Left ventricle myocardium inferior (tissue), 1 donor: ENCODE data around the gene RNF125. TPM values are rescaled to one million over a fixed set of nuclear protein-coding genes. Genes with fewer than 3 reads are reported as not detected.

Experiments used
- DNase-seq: peaks from one replicate; pipeline ENCODE4 v3.0.0-alpha.2; 2020
- H3K27ac ChIP-seq: fragments of 200-600 bp; replicated peaks from 2 replicates; pipeline ENCODE4 v1.8.0; 2021
- H3K27me3 ChIP-seq: fragments of 200-600 bp; 2 replicates; pipeline ENCODE4 v1.8.0; 2021; ENCODE audit warnings: low read depth
- H3K36me3 ChIP-seq: fragments of 200-600 bp; 2 replicates; pipeline ENCODE4 v1.8.0; 2021
- H3K4me1 ChIP-seq: fragments of 200-600 bp; 2 replicates; pipeline ENCODE4 v1.8.0; 2021
- H3K4me3 ChIP-seq: fragments of 200-600 bp; 2 replicates; pipeline ENCODE4 v1.8.0; 2021; ENCODE audit warnings: mild to moderate bottlenecking, moderate library complexity
- H3K9me3 ChIP-seq: fragments of 200-600 bp; replicated peaks from 2 replicates; pipeline ENCODE4 v1.8.0; 2021
- intact Hi-C: fragments of 100-400 bp; cut with micrococcal nuclease; formaldehyde crosslinking; loops from one replicate; pipeline ENCODE4 v1.11.0; 2022
- total RNA-seq: library from RNA; stranded (reverse); fragmentation: NEBNext Ultra II Directional; extraction: Animal tissue kit (Norgen Biotek cat#: 25700); gene quantifications from one replicate; pipeline ENCODE4 v1.2.1, GENCODE V29; 2021
- TF ChIP-seq, protein P1 (sequence below): fragments of 200-600 bp; IDR thresholded peaks from 2 replicates; pipeline ENCODE4 v1.8.0; 2021; ENCODE audit warnings: antibody characterized with exemption, mild to moderate bottlenecking, borderline replicate concordance
- donor health status: DM: no; HTN: yes; CAD: no; lungs with severe emphysema.

The RNF125 gene
- total RNA-seq, 1 donor from 2014 or later, result 3.5 TPM

DNA sequence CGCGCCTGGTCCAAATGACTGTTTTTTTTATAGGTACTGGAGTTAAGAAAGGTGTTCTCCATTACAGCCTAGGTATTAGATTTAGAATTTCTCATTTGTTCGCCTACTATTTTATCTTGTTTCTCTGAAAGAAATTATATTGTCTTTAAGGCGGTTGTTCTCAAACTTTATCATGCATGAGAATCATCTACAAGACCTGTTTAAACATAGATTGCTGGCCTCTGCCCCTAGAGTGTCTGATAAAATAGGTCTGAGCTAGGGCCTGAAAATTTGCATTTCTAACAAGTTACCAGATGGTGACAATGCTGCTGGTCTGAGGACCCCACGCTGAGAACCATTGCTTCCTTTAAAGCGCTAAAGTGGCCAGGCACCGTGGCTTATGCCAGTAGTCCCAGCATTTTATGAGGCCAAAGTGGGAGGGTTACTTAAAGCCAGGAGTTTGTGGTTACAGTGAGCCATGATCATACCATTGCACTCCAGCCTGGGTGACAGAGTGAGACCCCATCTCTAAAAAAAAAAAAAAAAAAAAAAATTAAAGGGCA lies 39.1 kb downstream of the RNF125 start:
- TF ChIP-seq, protein P1, sequence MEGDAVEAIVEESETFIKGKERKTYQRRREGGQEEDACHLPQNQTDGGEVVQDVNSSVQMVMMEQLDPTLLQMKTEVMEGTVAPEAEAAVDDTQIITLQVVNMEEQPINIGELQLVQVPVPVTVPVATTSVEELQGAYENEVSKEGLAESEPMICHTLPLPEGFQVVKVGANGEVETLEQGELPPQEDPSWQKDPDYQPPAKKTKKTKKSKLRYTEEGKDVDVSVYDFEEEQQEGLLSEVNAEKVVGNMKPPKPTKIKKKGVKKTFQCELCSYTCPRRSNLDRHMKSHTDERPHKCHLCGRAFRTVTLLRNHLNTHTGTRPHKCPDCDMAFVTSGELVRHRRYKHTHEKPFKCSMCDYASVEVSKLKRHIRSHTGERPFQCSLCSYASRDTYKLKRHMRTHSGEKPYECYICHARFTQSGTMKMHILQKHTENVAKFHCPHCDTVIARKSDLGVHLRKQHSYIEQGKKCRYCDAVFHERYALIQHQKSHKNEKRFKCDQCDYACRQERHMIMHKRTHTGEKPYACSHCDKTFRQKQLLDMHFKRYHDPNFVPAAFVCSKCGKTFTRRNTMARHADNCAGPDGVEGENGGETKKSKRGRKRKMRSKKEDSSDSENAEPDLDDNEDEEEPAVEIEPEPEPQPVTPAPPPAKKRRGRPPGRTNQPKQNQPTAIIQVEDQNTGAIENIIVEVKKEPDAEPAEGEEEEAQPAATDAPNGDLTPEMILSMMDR, result no peak
- no peak for DNase-seq
- no peaks in the 10 kb centered on the region for H3K27me3 ChIP-seq
- no peak overlapping the region for H3K4me3 ChIP-seq
- H3K9me3 ChIP-seq, result no peaks in the 10 kb centered on the region
- H3K36me3 ChIP-seq, result no peaks in the 10 kb centered on the region
- H3K27ac ChIP-seq, result no peak overlapping the region
- intact Hi-C loops, result no loop called here
- H3K4me1 ChIP-seq, result no peaks in the 10 kb centered on the region

DNA sequence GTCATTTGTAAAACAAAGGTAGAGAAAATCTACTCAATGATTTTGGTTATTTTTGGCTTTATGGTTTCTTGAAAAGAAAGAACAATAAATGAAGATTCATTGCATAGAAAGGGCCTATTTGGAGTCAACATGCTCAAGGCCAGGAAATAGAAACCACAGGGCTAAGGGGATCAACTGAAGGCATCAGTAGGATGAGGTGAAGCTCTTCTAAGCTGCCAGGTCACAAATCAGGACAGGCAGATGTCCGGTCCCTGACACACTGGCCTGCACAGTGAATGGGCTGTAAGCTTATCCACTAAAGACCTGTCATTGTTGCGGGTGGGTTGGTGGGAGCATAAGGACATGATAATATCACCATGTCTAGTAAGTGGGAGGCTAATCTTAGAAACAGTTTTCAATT lies 41.4 kb downstream of the RNF125 start:
- TF ChIP-seq, protein P1, result no peak
- H3K27me3 ChIP-seq, result no peaks in the 10 kb centered on the region
- intact Hi-C loops, result no loop called here
- no peak overlapping the region for H3K27ac ChIP-seq
- no peak overlapping the region for H3K4me3 ChIP-seq
- no peaks in the 10 kb centered on the region for H3K9me3 ChIP-seq
- DNase-seq, result no peak
- H3K4me1 ChIP-seq, result no peaks in the 10 kb centered on the region
- no peaks in the 10 kb centered on the region for H3K36me3 ChIP-seq

DNA sequence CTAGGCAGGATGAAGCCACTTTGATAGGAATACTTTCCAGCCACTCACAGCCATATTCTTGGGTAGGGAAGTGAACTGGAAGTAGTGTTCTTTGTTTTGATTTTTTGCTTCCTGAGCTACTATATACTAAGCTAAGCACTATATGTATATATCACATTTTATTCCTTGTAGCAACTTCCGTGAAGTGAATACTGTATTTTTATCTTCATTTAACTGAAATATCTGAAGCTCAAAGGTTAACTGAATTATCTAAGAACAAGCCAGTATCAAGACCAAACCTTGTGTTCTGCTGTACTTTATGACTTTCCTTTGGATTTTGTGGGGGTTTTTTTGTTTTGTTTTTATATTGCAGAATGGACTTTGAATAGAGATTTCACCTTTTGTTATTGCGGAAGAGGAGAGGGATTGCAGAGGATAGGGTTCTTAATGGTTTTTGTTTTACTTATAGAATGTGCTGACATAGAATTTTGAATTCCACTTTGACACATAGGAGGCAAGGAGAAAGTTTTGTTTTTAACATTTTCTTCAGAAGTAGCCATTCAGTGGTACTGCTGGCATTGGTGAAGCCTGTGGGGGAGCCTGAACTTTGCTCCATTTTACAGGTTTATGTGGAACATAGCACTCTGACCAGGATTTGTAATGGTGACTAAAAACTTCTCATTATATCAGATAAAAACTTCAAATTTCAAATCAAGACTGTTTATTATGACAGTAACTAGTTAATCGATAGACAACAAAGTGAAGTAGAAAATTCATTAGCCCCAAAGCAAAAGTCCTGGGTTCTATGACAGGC lies 48.9 kb downstream of the RNF125 start:
- Histone ChIP-seq H3K4me3 (no peak overlapping the region), H3K27ac (no peak overlapping the region), H3K4me1 (no peaks in the 10 kb centered on the region), H3K27me3 (no peaks in the 10 kb centered on the region), H3K9me3 (no peaks in the 10 kb centered on the region), H3K36me3 (peaks cover 4% of the 10 kb centered on the region)
- intact Hi-C loops, result no loop called here
- DNase-seq, result no peak
- TF ChIP-seq, protein P1, result no peak

DNA sequence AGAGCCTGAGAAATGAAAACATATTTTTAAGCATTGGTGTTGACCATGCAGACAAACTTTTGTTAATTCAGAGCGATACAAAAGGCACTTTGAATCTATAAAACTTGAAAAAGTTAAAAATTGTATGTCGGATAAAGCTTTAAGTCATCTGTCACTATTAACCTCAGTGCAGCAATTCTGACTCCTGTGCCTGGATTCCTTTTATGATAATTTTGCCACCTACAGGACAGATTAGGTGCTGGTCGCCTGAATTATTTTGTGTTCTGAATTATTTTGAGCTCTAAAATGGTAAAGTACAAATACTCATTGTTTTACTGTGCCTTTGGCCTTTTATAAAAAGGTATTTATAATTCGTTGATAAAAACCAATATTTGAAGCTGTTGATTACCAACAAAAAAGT lies 53.7 kb downstream of the RNF125 start:
- TF ChIP-seq, protein P1, result peak; percentile 51
- no peak for DNase-seq
- H3K36me3 ChIP-seq, result peaks cover 4% of the 10 kb centered on the region
- no peak overlapping the region for H3K27ac ChIP-seq
- H3K27me3 ChIP-seq, result no peaks in the 10 kb centered on the region
- intact Hi-C loops, result no loop called here
- no peaks in the 10 kb centered on the region for H3K4me1 ChIP-seq
- H3K9me3 ChIP-seq, result no peaks in the 10 kb centered on the region
- H3K4me3 ChIP-seq, result no peak overlapping the region

DNA sequence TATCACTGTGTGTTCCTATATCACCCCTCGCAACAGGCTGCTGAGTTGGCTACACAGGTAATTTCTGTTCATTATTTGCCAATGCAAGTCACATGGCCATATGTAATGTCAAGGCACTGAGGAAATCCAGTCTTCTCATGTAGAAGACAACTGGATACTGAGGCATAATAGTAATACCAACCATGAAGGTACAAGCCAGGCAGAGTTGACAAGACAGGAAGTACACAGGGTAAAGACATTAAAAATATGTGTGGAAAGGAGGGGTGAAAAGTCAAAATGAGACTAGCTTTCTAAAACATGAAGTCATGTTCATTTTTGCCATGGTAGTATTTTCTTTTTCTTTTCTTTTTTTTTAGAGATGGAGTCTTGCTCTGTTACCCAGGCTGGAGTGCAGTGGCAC lies 55.6 kb downstream of the RNF125 start:
- no peak overlapping the region for H3K4me3 ChIP-seq
- no peak overlapping the region for H3K27ac ChIP-seq
- no peak for DNase-seq
- no peaks in the 10 kb centered on the region for H3K27me3 ChIP-seq
- peaks cover 4% of the 10 kb centered on the region for H3K36me3 ChIP-seq
- intact Hi-C loops, result no loop called here
- TF ChIP-seq, protein P1, result no peak
- H3K9me3 ChIP-seq, result no peaks in the 10 kb centered on the region
- no peaks in the 10 kb centered on the region for H3K4me1 ChIP-seq
